Measurements from ENCODE around the gene SMARCD1. TPM values are rescaled to one million over a fixed set of nuclear protein-coding genes. Genes with fewer than 3 reads are reported as not detected.
A peak's percentile ranks its signal among the peaks of the same experiment; 100 is the strongest.

The SMARCD1 gene
- total RNA-seq, 1 donor from 2014 or later: 18.6 TPM

DNA sequence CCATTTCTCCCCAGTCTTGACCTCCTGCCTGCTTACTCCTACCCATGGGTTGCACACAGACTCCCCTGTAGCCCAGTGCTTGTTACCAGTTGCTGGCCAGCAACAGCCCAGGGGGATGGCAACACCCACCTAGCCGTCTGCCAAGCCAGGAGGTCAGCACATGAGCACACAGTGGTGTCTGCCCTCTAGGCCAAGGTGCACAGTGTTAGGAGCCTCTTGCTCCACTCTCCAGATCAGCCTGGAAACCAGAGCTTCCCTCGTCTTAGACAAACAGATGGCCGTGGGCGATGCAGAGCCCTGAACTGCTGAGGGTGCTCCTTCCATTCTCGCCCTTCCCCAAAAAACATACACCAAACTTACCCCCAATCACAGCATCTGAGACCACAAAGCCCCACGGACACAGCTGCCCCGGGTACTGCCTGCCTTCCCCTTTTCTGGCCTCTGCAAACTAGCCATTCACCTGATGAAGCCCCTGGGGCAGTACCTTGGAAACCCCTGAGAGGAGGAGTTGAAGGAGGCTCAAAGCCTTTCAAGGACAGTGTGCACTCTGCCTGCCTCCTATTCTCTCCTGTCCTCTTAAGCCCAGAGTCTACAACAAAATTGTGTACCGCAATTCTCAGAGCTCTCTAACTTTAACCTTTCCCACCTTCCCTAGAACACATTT lies 17.6 kb downstream of the SMARCD1 start:
- DNase-seq (ENCODE audit: low spot score): peak; percentile 96
- peak; percentile 70 for ATAC-seq

DNA sequence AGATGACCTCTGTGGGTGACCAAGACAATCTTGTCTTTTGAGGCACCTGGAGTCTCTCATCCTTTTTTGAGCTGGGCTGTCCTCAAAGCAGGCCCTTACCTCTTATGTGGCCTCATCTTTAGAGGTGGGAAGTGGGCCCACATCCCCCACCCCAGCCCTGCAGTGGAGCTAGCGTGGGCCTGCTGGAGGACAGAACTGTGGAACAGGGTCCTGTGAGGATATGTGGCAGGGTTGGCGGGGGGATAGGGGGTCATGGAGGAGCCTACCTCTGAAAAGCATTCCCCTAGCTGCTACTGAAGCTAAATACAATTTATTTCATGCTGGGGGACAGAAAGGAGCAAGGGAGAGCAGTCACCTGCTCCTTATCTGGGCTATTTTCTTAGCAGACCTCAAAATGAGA lies 18.2 kb downstream of the SMARCD1 start:
- ATAC-seq: no peak
- no peak for DNase-seq (ENCODE audit: low spot score)

DNA sequence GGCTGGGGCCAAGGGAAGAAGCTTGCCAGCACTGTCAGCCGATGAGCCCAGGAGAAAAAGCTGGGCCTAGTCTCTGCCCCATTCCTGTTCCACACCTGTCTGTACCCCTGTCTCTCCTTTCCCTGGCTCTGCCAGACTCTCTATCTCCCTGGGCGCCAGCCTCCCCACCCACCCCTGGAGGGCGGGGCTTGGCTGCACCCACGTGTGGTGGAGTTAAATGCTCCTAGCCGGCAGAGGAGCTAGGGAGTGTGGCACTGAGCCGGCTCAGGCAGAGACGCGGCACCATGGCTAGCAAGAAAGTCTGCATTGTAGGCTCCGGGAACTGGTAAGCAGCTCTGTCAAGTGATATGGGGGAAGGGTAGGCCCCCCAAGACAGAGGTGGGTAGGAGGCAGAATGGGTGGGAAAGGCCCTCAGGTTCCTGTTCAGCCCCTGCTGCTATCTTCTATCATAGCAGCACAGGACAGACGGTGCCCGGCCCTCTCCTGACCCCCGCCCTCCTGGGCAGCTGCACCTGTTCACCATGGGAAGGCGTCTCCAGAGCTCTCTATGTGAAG lies 18.7 kb downstream of the SMARCD1 start, which contains the start of gene GPD1:
Gene GPD1 (plus strand): TSS at position 242 of the 555 bp plus-strand sequence. CDS start 43 bp downstream, at position 285.
- ATAC-seq: peak; percentile 81

DNA sequence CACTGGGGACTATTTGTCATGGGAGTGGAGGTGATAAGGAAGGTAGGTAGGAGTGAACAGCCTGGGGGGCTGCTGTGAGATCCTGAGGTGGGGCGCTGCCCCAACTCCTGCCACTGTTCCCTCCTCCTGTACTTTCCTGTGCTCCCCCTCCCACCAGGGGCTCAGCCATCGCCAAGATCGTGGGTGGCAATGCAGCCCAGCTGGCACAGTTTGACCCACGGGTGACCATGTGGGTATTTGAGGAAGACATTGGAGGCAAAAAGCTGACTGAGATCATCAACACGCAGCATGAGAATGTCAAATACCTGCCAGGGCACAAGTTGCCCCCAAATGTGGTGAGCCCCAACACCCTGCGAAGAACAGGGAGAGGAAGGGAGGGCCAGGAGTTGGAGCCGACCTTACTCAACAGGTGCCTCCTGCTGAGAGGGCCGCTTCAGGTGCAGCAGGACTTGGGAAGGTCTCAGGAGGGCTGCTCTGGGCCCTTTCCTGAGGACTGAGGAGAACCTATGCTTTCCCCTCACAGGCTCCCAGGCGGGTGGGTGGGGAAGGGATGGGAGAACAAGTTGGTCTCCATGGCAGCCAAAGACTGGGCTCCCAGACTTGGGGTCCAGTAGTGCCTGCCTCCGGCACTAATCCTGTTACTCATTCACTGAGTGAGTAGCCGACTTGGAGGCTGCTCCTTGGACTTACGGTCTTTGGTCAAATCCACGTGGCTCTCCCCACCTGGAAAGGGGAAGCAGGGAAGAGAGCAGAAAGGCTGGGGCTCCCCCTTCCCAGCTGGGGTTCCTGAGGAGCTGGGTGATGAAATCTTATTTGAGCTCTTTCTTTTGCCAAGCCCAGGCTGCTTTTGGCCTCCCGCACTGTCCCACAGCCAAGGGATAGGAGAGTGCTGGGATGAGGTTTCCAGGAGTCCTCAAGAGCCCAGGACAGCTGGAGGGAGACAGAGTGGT lies 19.6 kb downstream of the SMARCD1 start:
- ATAC-seq: peak; percentile 4

More for the DNA sequence above, 18.7 kb downstream of the SMARCD1 start, which contains the start of gene GPD1:
- peak; percentile 93 for DNase-seq (ENCODE audit: low spot score)

DNA sequence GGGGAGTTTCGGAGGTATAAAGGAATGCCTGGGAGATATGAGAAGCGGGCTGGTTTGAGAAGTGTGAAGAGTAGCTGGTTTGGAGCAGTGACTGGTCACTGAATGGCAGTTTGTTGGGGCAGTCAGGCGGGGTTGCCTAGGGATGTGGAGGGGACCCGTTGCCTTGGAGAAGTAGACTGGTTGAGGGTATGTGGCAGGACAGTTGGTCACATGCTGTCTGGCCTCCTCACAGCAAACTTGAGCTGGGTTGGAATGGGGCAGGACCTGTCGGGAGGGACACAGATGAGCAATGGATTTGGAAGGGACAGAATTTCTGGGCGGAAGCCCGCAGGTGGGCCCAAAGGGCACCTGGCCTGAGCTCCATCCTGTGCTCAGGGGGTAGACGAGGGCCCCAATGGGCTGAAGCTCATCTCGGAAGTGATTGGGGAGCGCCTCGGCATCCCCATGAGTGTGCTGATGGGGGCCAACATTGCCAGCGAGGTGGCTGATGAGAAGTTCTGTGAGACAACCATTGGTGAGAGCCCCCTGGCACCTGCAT lies 20.8 kb downstream of the SMARCD1 start:
- ATAC-seq (no peak), DNase-seq (ENCODE audit: low spot score) (no peak)

More for the DNA sequence above, 19.6 kb downstream of the SMARCD1 start:
- peak; percentile 60 for DNase-seq (ENCODE audit: low spot score)

DNA sequence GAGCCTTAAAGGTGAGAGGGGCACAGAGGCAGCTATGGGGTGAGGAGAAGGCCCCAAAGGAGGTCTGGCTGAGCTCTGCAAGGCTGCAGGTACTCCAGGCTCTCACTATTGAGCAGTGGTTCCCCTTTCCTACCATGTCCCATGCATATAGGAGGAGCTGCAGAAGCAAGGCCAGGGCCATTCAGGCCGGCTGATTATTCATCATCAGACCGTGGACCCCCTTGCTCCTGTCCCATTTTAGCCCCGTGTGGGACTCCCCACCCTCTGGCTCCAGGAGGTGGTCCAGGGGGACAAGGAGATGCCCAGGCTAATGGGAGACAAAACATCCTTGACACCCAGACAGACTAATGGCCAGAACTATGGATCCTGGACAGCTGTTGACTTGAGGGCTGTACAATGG lies 21.8 kb downstream of the SMARCD1 start:
- ATAC-seq: no peak

DNA sequence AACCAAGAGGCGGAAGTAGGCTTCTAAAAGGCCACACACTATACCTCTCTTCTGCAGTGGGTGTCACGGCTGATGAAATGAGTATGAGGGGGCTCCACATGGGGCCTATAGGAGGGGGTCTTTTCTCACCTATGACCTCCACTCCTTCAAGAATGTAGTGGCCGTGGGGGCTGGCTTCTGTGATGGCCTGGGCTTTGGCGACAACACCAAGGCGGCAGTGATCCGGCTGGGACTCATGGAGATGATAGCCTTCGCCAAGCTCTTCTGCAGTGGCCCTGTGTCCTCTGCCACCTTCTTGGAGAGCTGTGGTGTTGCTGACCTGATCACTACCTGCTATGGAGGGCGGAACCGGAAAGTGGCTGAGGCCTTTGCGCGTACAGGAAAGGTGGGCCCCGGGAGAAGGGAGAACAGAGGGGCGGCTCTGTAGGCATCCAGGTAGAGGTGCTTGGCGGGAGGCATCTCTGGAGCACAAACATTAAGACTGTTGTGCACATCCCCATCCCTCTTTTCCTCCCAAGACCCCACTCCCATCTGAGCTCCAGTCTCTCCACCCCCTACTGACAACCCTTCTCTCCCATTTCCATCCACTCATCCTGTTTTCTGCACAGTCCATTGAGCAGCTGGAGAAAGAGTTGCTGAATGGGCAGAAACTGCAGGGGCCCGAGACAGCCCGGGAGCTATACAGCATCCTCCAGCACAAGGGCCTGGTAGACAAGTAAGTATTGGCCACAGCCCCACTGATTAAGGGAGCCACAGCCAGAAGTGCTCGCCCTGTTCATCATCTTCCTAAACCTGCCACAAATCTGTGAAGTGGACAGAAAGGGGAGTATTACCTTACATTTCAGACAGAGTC lies 22.5 kb downstream of the SMARCD1 start:
- DNase-seq (ENCODE audit: low spot score) (no peak), ATAC-seq (no peak)

More for the DNA sequence above, 21.8 kb downstream of the SMARCD1 start:
- DNase-seq (ENCODE audit: low spot score): no peak

DNA sequence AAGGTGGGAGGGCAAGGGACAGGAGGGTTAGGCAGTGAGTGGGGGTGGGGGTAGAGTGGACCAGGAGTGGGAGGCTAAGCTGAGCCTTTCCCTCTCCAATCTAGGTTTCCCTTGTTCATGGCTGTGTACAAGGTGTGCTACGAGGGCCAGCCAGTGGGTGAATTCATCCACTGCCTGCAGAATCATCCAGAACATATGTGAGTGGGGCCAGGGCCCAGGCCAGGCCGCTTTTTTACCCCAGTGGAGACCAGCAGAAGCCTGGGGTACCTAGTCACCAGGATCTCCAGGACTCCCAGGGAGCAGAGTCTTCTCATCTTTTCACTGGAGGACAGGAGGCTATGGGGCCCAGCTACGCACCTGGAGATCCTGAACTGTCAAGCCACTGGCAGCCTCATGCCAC lies 24.2 kb downstream of the SMARCD1 start:
- DNase-seq (ENCODE audit: low spot score) (no peak), ATAC-seq (no peak)

DNA sequence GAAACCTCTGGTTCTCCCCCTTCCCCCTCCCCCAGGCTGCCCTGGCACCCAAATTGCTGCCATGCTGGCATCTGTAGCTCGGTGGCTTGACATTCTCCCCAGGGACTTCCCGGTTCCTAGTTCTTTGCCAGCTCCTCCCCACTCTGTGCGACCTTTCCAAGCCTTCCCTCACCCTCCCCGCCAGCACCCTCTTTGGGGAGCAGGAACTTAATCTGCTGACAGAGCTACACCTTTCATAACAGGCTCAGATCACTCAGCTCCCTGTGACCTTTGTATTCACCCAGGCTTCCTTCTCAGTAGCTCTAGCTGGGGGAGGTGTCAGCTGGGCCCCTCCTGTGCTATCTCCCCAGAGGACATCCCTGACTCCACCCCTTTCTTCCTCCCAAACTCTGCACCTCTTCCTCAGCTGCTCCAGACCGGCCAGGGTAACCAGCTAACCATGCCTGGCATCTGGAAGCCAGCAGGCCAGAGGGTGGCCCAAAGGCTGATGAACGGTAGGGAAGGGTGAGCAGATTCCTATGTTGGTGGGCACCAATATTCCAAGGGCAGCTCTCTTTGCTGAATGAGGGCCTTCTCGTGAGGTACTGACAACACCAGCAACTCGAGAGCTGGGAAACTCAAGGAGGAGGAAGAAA lies 25.1 kb downstream of the SMARCD1 start:
- DNase-seq (ENCODE audit: low spot score): peak; percentile 92
- peak; percentile 50 for ATAC-seq

DNA sequence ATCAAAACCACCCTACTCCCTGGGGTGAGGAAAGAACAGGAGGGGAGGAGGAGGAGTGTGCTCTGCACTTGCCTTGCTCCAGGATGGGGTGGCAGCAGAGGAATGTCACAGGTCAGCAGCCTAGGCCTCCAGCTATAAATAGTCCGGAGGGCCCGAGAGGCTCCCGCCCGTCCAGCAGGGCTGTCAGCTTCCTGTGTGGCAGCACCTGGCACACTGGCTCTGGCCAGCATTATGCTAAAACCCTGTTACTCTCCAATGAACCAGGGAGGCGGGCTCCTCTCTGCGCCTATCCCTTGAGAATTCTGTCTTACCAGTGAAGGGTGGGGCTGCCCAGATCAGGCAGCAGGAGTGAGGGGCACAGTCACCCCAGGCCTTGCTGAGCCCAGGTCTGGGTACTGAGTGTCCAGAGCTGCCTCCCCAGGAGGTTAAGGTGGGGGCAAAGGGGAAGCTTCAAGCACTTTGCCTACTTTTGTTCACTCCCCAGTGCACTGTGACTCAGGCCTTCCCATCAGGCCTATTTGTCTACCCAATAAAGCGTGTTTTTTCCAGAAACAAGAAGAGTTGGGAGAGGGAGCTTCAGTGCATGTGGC lies 25.7 kb downstream of the SMARCD1 start:
- peak; percentile 51 for ATAC-seq
- DNase-seq (ENCODE audit: low spot score): peak; percentile 86

DNA sequence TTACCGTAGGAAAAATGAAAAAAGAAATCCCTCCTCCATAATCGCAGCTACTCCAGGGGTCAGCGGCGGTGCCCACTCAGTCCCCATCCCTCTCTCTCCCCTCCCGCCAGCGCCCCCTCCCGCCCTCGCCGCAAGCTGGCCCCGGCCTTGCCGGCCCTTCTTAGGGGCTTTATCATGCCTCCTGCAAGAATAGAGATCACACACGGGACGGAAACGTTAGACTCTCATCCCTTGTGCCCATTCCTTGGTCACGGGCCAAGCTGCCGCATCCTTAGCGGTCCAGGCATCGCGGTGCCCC lies 26.2 kb downstream of the SMARCD1 start:
- no peak for DNase-seq (ENCODE audit: low spot score)
- peak; percentile 2 for ATAC-seq

DNA sequence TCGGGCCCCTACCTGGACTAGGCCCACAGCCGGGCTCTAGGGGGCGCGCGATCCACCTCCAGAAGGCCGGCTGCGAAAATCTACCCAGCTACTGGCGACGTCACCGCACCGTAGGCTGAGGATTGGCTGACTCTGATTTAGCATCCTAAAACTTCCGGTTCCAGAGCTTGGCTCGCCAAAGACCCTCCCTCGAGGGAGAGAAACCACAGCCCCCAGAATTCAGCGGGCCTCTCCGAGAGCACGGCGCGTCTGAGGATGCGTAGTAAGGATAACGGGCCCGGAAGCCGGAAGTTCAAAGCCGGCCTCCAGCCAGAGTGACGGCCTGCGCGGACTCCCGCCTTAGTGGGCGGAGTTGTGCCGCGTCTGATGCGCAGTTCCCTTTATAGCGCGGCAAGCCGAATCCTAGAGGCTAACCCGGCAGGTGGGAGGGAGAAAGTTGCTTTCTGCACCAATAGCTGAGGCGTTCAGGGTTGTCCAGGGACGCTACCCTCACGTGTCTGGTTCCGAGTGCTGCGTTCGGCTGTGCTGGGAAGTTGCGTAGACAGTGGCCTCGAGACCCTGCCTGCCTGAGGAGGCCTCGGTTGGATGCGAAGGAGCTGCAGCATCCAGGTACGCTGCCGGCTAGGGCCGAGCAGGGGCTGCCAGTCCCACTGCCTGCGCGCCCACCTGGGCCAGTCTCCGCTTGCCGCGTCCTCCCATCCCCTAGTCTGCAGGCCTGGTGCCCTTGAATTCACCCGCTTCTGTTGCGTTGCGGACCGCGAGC lies 26.7 kb downstream of the SMARCD1 start, which contains the start of gene COX14:
Gene COX14 (plus strand): TSS at position 544 of the 763 bp plus-strand sequence. CDS start 7,808 bp downstream, outside the sequence.
- ATAC-seq (peak; percentile 71), DNase-seq (ENCODE audit: low spot score) (peak; percentile 99)

DNA sequence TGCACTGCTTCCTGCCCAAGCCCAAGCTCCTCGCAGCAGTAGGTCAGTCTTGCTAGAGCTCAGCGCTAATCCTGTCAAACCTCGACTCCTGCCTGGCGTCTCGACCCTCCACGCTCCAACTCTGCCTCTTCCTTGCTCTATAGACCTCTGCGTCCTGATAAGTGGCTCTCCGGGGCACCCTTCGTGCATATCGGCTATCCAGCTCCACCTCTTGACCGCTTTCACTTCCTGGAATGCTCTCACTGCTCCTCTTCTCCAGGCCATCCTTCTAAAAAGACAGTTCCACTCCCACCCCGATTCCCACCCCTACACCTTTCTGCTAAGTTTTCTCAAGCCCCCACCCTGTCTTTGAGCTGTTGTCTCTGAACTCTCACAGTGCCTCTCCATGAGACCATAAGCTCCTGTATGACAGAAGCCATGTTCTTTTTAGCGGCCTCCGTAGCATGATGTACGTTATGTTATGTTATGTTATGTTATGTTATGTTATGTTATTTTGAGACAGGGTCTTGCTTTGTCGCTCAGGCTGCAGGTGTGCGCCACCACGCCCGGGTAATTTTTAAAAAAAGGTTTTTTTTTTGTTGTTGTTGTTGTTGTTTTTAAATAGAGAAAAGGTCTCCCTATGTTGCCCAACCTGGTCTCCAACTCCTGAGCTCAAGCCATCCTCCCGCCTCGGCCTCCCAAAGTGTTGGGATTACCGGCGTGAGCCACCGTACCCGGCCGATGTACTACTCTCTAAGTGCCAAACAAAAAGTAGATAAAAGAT lies 27.5 kb downstream of the SMARCD1 start:
- DNase-seq (ENCODE audit: low spot score) (no peak), ATAC-seq (peak; percentile 3)

DNA sequence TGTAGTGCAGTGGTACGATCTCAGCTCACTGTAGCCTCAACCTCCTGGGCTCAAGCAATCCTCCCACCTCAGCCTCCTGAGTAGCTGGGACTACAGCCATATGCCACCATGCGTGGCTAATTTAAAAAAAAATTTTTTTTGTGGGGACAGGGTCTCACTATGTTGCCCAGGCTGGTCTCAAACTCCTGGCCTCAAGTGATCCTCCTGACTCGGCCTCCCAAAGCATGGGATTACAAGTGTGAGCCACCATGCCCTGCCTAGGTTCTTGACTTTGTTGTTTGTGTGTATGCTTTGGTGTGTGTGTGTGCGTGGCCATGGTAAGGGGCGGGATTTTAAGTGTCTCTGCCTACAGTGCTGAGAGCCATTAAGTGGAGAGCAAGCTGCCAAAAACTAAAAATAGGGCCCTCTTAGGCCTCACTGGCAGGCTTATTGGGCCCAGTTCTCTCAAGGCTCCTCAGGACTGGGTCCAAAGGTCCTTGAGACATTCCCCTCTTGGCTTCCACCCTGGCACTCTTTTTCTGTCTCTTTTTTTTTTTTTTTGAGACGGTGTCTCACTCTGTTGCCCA lies 32.0 kb downstream of the SMARCD1 start:
- peak; percentile 4 for ATAC-seq
- no peak for DNase-seq (ENCODE audit: low spot score)

DNA sequence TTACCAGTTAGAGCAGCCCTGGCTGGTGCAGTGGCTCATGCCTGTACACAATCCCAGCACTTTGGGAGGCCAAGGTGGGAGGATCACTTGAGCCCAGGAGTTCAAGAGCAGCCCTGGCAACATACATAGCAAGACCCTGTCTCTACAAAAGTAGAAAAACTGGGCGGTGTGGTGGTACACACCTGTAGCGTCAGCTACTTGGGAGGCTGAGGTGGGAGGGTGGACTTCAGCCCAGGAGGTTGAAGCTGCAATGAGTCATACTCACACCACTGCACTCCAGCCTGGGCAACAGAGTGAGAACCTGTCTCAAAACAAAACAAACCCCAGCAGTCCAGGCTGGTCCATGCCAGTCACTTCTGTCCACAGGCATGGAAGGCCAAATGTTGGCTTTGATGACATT lies 34.2 kb downstream of the SMARCD1 start:
- DNase-seq (ENCODE audit: low spot score): no peak

DNA sequence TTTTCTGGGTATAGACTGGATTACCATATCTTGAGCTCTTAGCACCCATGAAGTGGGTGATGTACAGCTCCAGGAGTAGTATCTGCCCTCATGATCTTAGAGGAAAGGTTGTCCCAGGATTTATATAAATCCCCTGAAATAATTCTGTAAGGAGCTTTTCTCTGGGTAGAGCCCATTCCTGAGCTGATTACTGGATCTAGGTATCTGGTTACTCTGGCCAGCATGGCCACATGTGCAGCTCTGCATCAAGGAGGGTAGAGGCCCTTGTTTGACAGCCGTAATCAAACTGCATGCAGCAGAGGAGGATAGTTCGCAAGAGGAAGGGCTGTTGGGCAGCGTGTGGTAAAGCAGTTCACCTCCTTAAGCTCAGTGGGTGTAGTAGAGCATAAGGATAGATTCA lies 35.4 kb downstream of the SMARCD1 start:
- ATAC-seq (no peak), DNase-seq (ENCODE audit: low spot score) (peak; percentile 24)

More for the DNA sequence above, 34.2 kb downstream of the SMARCD1 start:
- peak; percentile 32 for ATAC-seq

DNA sequence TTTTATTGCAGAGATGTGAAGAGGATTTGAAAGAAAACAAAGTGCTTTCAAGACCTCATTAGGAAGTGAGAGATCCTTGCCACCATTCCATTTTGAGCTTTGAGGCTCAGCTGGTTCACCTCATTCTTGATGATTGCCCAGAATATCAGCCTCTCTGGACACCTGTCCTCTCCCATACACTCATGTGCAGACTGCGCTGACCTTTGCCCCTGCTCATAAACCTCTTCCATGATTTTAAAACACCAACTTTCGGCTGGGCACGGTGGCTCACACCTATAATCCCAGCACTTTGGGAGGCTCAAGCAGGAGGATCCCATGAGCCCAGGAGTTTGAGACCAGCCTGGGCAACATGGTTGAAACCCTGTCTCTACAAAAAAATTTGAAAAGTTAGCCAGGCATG lies 35.8 kb downstream of the SMARCD1 start:
- ATAC-seq: no peak
- DNase-seq (ENCODE audit: low spot score): peak; percentile 35

Measured in left lobe of liver (tissue), 2 donors.